Omental fat pad (tissue), 4 donors: Measurements from ENCODE around the gene WDR54. TPM values are rescaled to one million over a fixed set of nuclear protein-coding genes. Genes with fewer than 3 reads are reported as not detected.
A peak's percentile ranks its signal among the peaks of the same experiment; 100 is the strongest.
"Not testable (repeated sequence)": the region's sequence is repeated elsewhere in the genome, so short reads cannot be mapped to it uniquely, and the experiment has no call there.

ENCODE experiments used
- ATAC-seq: fragments of 150-250 bp; one replicate; pipeline ENCODE4 v1.9.1; 2016; ENCODE audit warnings: mild to moderate bottlenecking, moderate library complexity; ENCODE audit not compliant: low FRiP score
- DNase-seq: peaks from one replicate; pipeline ENCODE4 v3.0.0-alpha.2; 2019; ENCODE audit warnings: low spot score
- CTCF ChIP-seq, 3 donors: fragments of 450-650 bp; IDR thresholded peaks; one replicate each; pipeline ENCODE4 v1.5.1; 2016 to 2017; ENCODE audit warnings: antibody characterized with exemption in 3 of 3, mild to moderate bottlenecking in 3 of 3, moderate library complexity in 2 of 3
- total RNA-seq, 4 donors: library from RNA; depleted of rRNA; stranded (reverse); fragments of >200 nt; gene quantifications; one replicate each; pipeline ENCODE4 v1.1.0, GENCODE V29; 2016

WDR54 gene
- total RNA-seq, 4 donors from 2014 or later, result 3.0 to 10.5 (median 6.1) TPM

DNA sequence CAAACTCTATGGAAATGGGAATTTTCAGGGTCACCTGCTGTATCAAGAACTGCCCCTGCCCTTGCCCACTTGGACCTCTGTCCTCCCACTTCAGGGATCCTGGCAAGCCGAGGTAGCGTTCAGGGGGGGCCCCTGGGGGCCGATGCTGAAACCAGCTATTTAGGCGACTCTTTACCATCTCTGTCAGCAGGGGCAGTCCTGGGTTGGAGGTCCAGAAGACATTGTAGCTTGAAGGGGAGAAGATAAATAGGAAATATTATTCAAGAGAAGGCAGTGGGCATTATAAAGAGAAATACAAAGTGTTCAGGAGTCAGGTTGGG, 41.2 kb downstream of the WDR54 start:
- no peak for DNase-seq
- no peak for TF ChIP-seq CTCF (IDR thresholded peaks at IDR 0.05)
- no peak for ATAC-seq

DNA sequence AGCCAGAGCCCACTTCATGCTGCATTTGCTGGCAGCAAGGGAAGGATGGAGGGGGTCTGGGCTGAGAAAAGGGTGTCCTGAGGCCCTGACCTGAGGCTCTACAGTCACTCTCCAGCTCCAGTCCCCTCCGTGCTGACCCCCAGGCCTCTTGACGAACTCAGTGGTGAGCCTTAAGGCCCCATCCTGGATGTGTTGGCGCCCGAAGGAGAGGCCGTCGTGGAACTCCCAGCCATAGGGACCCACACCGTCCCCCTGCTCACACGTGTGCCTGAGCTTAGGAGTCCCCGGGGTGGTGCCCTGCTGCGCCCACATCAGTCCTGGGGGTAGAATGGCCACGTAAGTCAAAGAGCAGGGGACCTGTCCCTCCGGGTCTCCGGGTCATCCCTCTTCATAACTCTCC, 42.9 kb downstream of the WDR54 start:
- no peak for ATAC-seq
- DNase-seq, result no peak
- TF ChIP-seq CTCF (IDR thresholded peaks at IDR 0.05), result no peak

DNA sequence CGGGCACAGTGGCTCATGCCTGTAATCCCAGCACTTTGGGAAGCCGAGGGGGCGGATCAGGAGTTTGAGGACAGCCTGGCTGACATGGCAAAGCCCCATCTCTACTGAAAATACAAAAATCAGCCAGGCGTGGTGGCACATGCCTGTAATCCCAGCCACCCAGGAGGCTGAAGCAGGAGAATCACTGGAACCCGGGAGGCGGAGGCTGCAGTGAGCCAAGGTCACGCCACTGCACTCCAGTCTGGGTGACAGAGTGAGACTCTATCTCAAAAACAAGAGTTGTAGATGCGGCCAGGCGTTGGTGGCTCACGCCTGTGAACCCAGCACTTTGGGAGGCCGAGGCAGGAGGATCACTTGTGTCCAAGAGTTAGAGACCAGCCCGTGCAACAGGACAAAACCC, 49.2 kb downstream of the WDR54 start:
- ATAC-seq, result not testable (repeated sequence)

GRCh38 chr2:74471332-74472065, 50.0 kb downstream of the WDR54 start:
- no peak for TF ChIP-seq CTCF (IDR thresholded peaks at IDR 0.05)
- ATAC-seq (no peak), DNase-seq (no peak)

More for the DNA sequence above, 49.2 kb downstream of the WDR54 start:
- DNase-seq, result not testable (repeated sequence)

- DNase-seq (peak; percentile 98), ATAC-seq (peak; percentile 90)
- no peak for TF ChIP-seq CTCF (IDR thresholded peaks at IDR 0.05)
These were observed 50.8 kb downstream of the WDR54 start, which contains the start of gene MRPL53 for GRCh38 chr2:74472086-74472944. MRPL53 (minus strand) TSS chr2:74472680; CDS start chr2:74472660, 20 bp downstream.

DNA sequence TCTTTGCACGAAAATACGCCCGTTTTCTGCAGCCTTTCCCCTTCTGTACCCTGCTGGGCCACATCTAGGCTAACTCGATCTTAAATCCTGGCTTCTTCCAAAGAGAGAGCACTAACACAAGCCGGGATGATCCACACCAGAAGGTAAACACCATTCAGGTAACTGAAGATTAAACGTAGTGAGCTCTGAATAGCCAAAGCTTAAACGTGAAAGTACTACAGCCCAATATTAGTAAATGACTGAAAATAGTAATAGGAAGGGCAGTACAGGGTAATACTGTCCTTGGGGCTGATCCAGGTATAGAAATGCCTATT, 51.4 kb downstream of the WDR54 start:
- no peak for DNase-seq
- no peak for ATAC-seq
- TF ChIP-seq CTCF (IDR thresholded peaks at IDR 0.05), result no peak

GRCh38 chr2:74474481-74474880, 53.0 kb downstream of the WDR54 start:
- DNase-seq (no peak), ATAC-seq (no peak)
- TF ChIP-seq CTCF (IDR thresholded peaks at IDR 0.05), result no peak
